HL-60 (cell line): Measurements from ENCODE around the gene RIMKLA.

ENCODE experiments used
- DNase-seq, 2 experiments: peaks; one replicate each; pipeline ENCODE4 v3.0.0-alpha.2; 2010 to 2020; ENCODE audit warnings: low read depth in 1 of 2, low spot score in 1 of 2
- H3K27ac ChIP-seq: fragments of 250-450 bp; sonication (Bioruptor Pico); replicated peaks from 2 replicates; pipeline ENCODE4 v1.5.1; 2020; ENCODE audit warnings: mild to moderate bottlenecking, moderate library complexity
- H3K27me3 ChIP-seq: fragments of 250-450 bp; sonication (Bioruptor Pico); 2 replicates; pipeline ENCODE4 v1.5.1; 2021; ENCODE audit warnings: mild to moderate bottlenecking, moderate library complexity; ENCODE audit not compliant: insufficient read depth, poor library complexity, severe bottlenecking
- H3K4me3 ChIP-seq: replicated peaks from 2 replicates; pipeline ENCODE4 v1.5.1; 2011; ENCODE audit warnings: mild to moderate bottlenecking, control low read depth, low read length; ENCODE audit not compliant: insufficient read depth
- GABPA ChIP-seq: IDR thresholded peaks from 2 replicates; pipeline ENCODE4 v1.6.1; 2012; ENCODE audit warnings: low read depth
- POLR2AphosphoS5 ChIP-seq: IDR thresholded peaks from 2 replicates; pipeline ENCODE4 v1.6.1; 2012; ENCODE audit warnings: low read depth
- SPI1 ChIP-seq: IDR thresholded peaks from 2 replicates; pipeline ENCODE4 v1.6.1; 2012; ENCODE audit warnings: low read depth, mild to moderate bottlenecking, borderline replicate concordance
- TF ChIP-seq, protein P1 (sequence below): IDR thresholded peaks from 2 replicates; pipeline ENCODE4 v1.6.1; 2012; ENCODE audit warnings: low read depth; ENCODE audit not compliant: insufficient replicate concordance
- TF ChIP-seq, protein P2 (sequence below): IDR thresholded peaks from one replicate; pipeline ENCODE4 v1.5.1; 2011; ENCODE audit warnings: low read length, control low read depth, inconsistent platforms; ENCODE audit not compliant: insufficient read depth

Gene RIMKLA

GRCh38 chr1:42334240-42335049 is 46.1 kb upstream of the RIMKLA start:
- Histone ChIP-seq H3K27me3 (no peaks in the 10 kb centered on the region), H3K4me3 (peak overlapping the region; percentile 98), H3K27ac (peak overlapping the region; percentile 87)
- peak; percentile 38 to 43 for DNase-seq
- TF ChIP-seq, protein P1, sequence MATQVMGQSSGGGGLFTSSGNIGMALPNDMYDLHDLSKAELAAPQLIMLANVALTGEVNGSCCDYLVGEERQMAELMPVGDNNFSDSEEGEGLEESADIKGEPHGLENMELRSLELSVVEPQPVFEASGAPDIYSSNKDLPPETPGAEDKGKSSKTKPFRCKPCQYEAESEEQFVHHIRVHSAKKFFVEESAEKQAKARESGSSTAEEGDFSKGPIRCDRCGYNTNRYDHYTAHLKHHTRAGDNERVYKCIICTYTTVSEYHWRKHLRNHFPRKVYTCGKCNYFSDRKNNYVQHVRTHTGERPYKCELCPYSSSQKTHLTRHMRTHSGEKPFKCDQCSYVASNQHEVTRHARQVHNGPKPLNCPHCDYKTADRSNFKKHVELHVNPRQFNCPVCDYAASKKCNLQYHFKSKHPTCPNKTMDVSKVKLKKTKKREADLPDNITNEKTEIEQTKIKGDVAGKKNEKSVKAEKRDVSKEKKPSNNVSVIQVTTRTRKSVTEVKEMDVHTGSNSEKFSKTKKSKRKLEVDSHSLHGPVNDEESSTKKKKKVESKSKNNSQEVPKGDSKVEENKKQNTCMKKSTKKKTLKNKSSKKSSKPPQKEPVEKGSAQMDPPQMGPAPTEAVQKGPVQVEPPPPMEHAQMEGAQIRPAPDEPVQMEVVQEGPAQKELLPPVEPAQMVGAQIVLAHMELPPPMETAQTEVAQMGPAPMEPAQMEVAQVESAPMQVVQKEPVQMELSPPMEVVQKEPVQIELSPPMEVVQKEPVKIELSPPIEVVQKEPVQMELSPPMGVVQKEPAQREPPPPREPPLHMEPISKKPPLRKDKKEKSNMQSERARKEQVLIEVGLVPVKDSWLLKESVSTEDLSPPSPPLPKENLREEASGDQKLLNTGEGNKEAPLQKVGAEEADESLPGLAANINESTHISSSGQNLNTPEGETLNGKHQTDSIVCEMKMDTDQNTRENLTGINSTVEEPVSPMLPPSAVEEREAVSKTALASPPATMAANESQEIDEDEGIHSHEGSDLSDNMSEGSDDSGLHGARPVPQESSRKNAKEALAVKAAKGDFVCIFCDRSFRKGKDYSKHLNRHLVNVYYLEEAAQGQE, result no peak
- TF ChIP-seq POLR2AphosphoS5 (no peak), SPI1 (no peak), GABPA (no peak)
- TF ChIP-seq, protein P2, sequence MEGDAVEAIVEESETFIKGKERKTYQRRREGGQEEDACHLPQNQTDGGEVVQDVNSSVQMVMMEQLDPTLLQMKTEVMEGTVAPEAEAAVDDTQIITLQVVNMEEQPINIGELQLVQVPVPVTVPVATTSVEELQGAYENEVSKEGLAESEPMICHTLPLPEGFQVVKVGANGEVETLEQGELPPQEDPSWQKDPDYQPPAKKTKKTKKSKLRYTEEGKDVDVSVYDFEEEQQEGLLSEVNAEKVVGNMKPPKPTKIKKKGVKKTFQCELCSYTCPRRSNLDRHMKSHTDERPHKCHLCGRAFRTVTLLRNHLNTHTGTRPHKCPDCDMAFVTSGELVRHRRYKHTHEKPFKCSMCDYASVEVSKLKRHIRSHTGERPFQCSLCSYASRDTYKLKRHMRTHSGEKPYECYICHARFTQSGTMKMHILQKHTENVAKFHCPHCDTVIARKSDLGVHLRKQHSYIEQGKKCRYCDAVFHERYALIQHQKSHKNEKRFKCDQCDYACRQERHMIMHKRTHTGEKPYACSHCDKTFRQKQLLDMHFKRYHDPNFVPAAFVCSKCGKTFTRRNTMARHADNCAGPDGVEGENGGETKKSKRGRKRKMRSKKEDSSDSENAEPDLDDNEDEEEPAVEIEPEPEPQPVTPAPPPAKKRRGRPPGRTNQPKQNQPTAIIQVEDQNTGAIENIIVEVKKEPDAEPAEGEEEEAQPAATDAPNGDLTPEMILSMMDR, result no peak

GRCh38 chr1:42335050-42335808 is 45.4 kb upstream of the RIMKLA start, which contains the start of gene FOXJ3:
Gene FOXJ3, minus strand, starts transcription at chr1:42335235. Its CDS starts 24,142 bp downstream, at chr1:42311093.
- no peak for TF ChIP-seq SPI1
- TF ChIP-seq, protein P2, result no peak
- peak; percentile 88 for TF ChIP-seq POLR2AphosphoS5
- TF ChIP-seq GABPA, result peak; percentile 74
- TF ChIP-seq, protein P1, result peak; percentile 54
- peak; percentile 91 to 96 for DNase-seq
- Histone ChIP-seq H3K27ac (peak within 1 kb of the TSS; percentile 87), H3K27me3 (no peaks in the 10 kb centered on the region), H3K4me3 (peak within 1 kb of the TSS; percentile 98)

DNA sequence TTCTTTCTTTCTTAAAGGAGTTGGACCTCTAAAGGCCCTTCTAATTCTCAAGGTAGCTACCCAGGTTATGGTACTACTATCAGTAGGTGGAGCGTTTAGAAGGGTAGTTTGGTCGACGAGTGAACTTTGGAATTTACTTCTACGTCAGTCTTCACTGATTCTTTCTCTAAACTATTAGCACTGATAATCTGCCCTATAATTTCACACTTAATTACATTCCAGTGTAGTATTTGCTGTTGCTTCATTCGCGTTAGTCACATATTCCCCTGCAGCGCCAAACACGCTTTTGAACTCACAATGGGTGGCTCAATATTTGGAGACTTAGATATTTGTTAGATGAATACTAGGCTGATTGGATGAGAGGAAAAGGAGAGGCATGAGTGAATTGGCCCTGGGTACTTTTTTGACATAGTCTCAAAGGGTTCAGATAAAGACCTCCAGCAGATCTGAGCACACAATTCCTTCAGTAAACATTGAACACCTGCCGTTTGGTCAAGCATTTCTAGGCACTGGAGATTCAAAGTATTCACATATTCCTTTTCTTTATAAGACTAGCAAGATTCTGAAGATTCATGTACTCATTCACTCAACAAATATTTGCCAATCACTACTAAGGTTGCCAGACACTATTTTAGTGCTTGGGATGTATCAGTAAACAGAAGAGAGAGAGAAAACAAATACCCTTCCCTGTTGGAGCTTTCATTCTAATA is 44.6 kb upstream of the RIMKLA start:
- peak overlapping the region; percentile 98 for H3K4me3 ChIP-seq
- no peaks in the 10 kb centered on the region for H3K27me3 ChIP-seq
- no peak for TF ChIP-seq SPI1
- DNase-seq, result no peak
- H3K27ac ChIP-seq, result peak overlapping the region; percentile 87

DNA sequence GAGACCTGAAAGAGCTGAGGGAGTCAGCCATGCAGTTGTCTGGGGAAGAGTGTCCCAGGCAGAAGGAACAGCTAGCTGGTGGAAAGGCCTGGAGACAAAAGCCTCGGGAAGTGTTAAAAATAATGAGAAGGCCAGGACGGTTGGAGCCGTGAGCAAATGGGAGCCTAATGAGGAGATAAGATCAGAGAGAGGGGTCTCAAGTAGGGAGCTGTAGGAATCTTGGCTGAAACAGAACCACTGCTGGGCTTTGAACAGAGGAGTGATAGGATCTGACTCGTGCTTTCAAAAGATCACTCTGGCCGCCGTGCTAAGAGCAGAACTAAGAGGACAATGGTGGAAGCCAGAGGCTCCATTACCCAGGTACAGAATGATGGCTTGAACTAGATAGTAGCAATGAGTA is 43.6 kb upstream of the RIMKLA start:
- Histone ChIP-seq H3K27me3 (no peaks in the 10 kb centered on the region), H3K27ac (no peak overlapping the region), H3K4me3 (no peak overlapping the region)
- TF ChIP-seq POLR2AphosphoS5 (no peak), GABPA (no peak), SPI1 (no peak)
- TF ChIP-seq, protein P2, result no peak
- TF ChIP-seq, protein P1, result no peak
- DNase-seq, result no peak
